Activated T-helper 17 cell treated with anti-CD3 and anti-CD28 coated beads, Interleukin-2, amount 50 U/mL, for 72 hours (primary cell): ENCODE results near the gene ZNF592. TPM values are rescaled to one million over a fixed set of nuclear protein-coding genes. Genes with fewer than 3 reads are reported as not detected.
"Not testable (repeated sequence)": the region's sequence is repeated elsewhere in the genome, so short reads cannot be mapped to it uniquely, and the experiment has no call there.

ENCODE experiments used
- ATAC-seq: fragments of 150-1000 bp; cut with Tn5 transposase; replicated peaks from 2 replicates; pipeline ENCODE4 v1.10.0; 2021; ENCODE audit warnings: mild to moderate bottlenecking, moderate library complexity
- H3K27ac Mint-ChIP-seq: one replicate; pipeline ENCODE4 v1.8.0; 2022; ENCODE audit warnings: mixed read lengths
- H3K27me3 Mint-ChIP-seq: one replicate; pipeline ENCODE4 v1.8.0; 2022; ENCODE audit warnings: mixed read lengths
- H3K36me3 Mint-ChIP-seq: one replicate; pipeline ENCODE4 v1.8.0; 2022; ENCODE audit warnings: low read depth, mild to moderate bottlenecking, mixed read lengths
- H3K4me1 Mint-ChIP-seq: one replicate; pipeline ENCODE4 v1.8.0; 2022; ENCODE audit warnings: mixed read lengths
- H3K4me3 Mint-ChIP-seq: one replicate; pipeline ENCODE4 v1.8.0; 2022; ENCODE audit warnings: mild to moderate bottlenecking, mixed read lengths
- H3K9me3 Mint-ChIP-seq: one replicate; pipeline ENCODE4 v1.8.0; 2022; ENCODE audit warnings: mixed read lengths
- total RNA-seq, 2 donors: library from RNA; stranded (reverse); gene quantifications; one replicate each; pipeline ENCODE4 v1.2.3, GENCODE V29; 2022

The ZNF592 gene
- total RNA-seq, 2 donors from 2014 or later: 23.8 to 36.8 TPM

GRCh38 chr15:84844964-84845363, 96.6 kb downstream of the ZNF592 start:
- H3K27me3 Mint-ChIP-seq: peaks cover 3% of the 10 kb centered on the region
- H3K4me1 Mint-ChIP-seq: no peaks in the 10 kb centered on the region
- no peak for ATAC-seq
- H3K27ac Mint-ChIP-seq: no peak overlapping the region
- H3K36me3 Mint-ChIP-seq: no peaks in the 10 kb centered on the region
- no peak overlapping the region for H3K4me3 Mint-ChIP-seq
- no peaks in the 10 kb centered on the region for H3K9me3 Mint-ChIP-seq

- H3K4me3 Mint-ChIP-seq, H3K27me3 Mint-ChIP-seq, H3K9me3 Mint-ChIP-seq, H3K36me3 Mint-ChIP-seq, H3K4me1 Mint-ChIP-seq, H3K27ac Mint-ChIP-seq: not testable (repeated sequence)
- ATAC-seq: peak; percentile 48
Observed at GRCh38 chr15:84845631-84846030, 97.2 kb downstream of the ZNF592 start.

GRCh38 chr15:84846269-84846668, 97.9 kb downstream of the ZNF592 start:
- no peaks in the 10 kb centered on the region for H3K4me1 Mint-ChIP-seq
- H3K27ac Mint-ChIP-seq: no peak overlapping the region
- peaks cover 3% of the 10 kb centered on the region for H3K27me3 Mint-ChIP-seq
- H3K9me3 Mint-ChIP-seq: no peaks in the 10 kb centered on the region
- H3K4me3 Mint-ChIP-seq: no peak overlapping the region
- no peaks in the 10 kb centered on the region for H3K36me3 Mint-ChIP-seq
- no peak for ATAC-seq

GRCh38 chr15:84847382-84847781, 99.0 kb downstream of the ZNF592 start:
- Mint-ChIP-seq H3K4me1 (no peaks in the 10 kb centered on the region), H3K4me3 (no peak overlapping the region), H3K9me3 (no peaks in the 10 kb centered on the region), H3K27ac (no peak overlapping the region), H3K36me3 (no peaks in the 10 kb centered on the region), H3K27me3 (no peaks in the 10 kb centered on the region)
- ATAC-seq: no peak

- no peak overlapping the region for H3K4me3 Mint-ChIP-seq
- H3K4me1 Mint-ChIP-seq: no peaks in the 10 kb centered on the region
- H3K9me3 Mint-ChIP-seq: no peaks in the 10 kb centered on the region
- no peaks in the 10 kb centered on the region for H3K36me3 Mint-ChIP-seq
- H3K27me3 Mint-ChIP-seq: no peaks in the 10 kb centered on the region
- ATAC-seq: no peak
- H3K27ac Mint-ChIP-seq: no peak overlapping the region
Observed at GRCh38 chr15:84852212-84852611, 103.8 kb downstream of the ZNF592 start.

GRCh38 chr15:84855136-84855535, 106.7 kb downstream of the ZNF592 start:
- Mint-ChIP-seq H3K36me3 (no peaks in the 10 kb centered on the region), H3K4me3 (no peak overlapping the region), H3K27me3 (no peaks in the 10 kb centered on the region), H3K27ac (no peak overlapping the region), H3K4me1 (no peaks in the 10 kb centered on the region), H3K9me3 (no peaks in the 10 kb centered on the region)
- no peak for ATAC-seq

GRCh38 chr15:84855765-84856164, 107.4 kb downstream of the ZNF592 start:
- H3K27me3 Mint-ChIP-seq: no peaks in the 10 kb centered on the region
- H3K27ac Mint-ChIP-seq: peak overlapping the region; percentile 51
- no peaks in the 10 kb centered on the region for H3K9me3 Mint-ChIP-seq
- H3K4me1 Mint-ChIP-seq: no peaks in the 10 kb centered on the region
- H3K36me3 Mint-ChIP-seq: no peaks in the 10 kb centered on the region
- H3K4me3 Mint-ChIP-seq: no peak overlapping the region
- ATAC-seq: no peak

Other genes with a start within 250 kb of the ZNF592 start
- gene ZSCAN2, start 147.6 kb upstream of the ZNF592 start, total RNA-seq: 10 to 100 TPM in 1 of 2 donors, 1 to 10 TPM in 1; 9.0 to 14.1 TPM
- 10 to 100 TPM; 14.8 to 22.5 TPM for gene WDR73, start 94.3 kb upstream of the ZNF592 start, total RNA-seq
- 1 to 10 TPM; 7.8 TPM for gene NMB, start 90.4 kb upstream of the ZNF592 start, total RNA-seq
- gene SEC11A, start 32.5 kb upstream of the ZNF592 start, total RNA-seq: 100 to 1,000 TPM; 111 to 116 TPM
- gene ALPK3, start 68.8 kb downstream of the ZNF592 start, total RNA-seq: 1 to 10 TPM in 1 of 2 donors, under 1 TPM in 1; 0.29 to 1.1 TPM
- gene SLC28A1, start 136.1 kb downstream of the ZNF592 start, total RNA-seq: not detected
- gene PDE8A, start 233.3 kb downstream of the ZNF592 start, total RNA-seq: 10 to 100 TPM; 23.7 to 34.2 TPM